GM12874 (cell line): ENCODE data around the gene SLIT3.

ENCODE experiments used
- CTCF ChIP-seq: IDR thresholded peaks from 2 replicates; pipeline ENCODE4 v1.5.1; 2011; ENCODE audit warnings: low read depth, mild to moderate bottlenecking, control low read depth, low read length, moderate library complexity; ENCODE audit not compliant: insufficient read depth

The SLIT3 gene

GRCh38 chr5:168765086-168765550, 535.8 kb downstream of the SLIT3 start:
- no peak for TF ChIP-seq CTCF

- TF ChIP-seq CTCF = no peak
Observed at GRCh38 chr5:168756453-168757391, 544.2 kb downstream of the SLIT3 start.

GRCh38 chr5:168755548-168756093, 545.3 kb downstream of the SLIT3 start:
- TF ChIP-seq CTCF = no peak

GRCh38 chr5:168753691-168754254, 547.2 kb downstream of the SLIT3 start:
- no peak for TF ChIP-seq CTCF

DNA sequence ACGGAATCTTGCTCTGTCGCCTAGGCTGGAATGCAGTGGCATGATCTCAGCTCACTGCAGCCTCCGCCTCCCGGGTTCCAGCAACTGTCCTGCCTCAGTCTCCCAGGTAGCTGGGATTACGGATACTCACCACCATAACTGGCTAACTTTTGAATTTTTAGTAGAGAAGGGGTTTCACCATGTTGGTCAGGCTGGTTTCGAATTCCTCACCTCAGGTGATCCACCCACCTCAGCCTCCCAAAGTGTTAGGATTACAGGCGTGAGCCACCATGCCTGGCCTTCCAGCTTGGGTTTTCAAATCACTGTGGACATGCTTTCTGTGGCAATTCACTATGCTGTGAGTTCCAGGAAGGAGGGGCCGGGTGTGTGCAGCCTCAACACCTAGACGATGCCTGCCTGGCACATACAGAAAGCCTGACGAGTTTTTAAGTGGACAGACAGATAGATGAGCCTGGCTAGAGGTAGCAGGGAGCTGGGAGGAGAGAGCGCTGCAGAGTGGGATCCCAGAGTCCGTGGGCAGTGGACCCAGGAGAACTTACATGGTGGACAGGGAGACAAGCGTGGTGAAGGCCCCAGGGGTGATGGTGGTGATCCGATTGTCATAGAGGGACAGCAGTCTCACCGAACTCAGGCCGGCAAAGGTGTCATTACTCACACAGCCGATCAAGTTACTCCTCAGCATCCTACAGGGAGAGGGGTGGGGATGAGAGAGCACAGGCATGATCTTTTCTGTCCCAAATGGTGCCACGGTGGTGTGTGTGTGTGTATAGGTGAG, 548.3 kb downstream of the SLIT3 start:
- no peak for TF ChIP-seq CTCF

DNA sequence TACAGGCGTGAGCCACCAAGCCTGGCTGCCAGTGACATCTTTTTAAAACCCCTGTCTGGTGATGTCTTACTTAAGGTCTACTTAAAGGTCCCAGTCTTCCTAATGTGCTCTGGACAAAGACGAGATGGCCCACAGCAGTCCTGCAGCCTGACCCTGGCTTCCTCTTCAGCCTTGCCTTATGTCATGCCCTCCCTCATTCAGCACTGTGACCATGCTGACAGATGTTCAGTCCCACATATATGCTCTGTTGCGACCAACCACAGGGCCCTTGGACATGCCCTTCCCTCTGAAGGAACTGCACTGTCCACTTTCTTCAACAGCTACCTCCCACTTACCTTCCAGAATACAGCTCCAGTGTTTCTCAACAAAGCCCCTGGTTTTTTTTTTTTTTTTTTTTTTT, 548.9 kb downstream of the SLIT3 start:
- TF ChIP-seq CTCF = no peak

DNA sequence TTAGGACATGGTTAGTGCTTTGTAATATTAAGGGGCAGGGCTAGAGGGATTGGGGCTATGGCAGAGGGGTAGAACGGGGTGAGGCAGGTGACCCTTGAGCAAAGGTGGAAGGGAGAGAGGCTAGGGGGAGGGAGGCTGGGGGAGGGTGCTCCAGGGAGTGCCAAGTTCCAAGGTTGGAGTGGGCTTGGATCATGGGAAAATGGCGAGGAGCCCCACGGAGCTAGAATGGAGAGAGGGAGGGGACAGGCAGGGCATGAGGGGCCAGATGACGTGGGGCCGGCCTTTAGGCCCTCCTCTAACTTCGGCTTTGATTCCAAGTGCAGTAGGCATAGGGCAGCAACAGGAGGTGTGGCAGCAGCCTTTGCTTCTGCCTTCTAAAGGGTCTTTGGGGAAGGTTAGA, 550.0 kb downstream of the SLIT3 start:
- no peak for TF ChIP-seq CTCF
